HG02623 (cell line): ENCODE measurements around the gene STAT6.
"Not testable (repeated sequence)": the region's sequence is repeated elsewhere in the genome, so short reads cannot be mapped to it uniquely, and the experiment has no call there.

Source experiments
- ATAC-seq: cut with Tn5 transposase; IDR thresholded peaks from one replicate; pipeline ENCODE4 v1.9.1; 2021; ENCODE audit warnings: moderate library complexity; ENCODE audit not compliant: unreplicated experiment

Gene STAT6

GRCh38 chr12:57127726-57128518, 16.8 kb upstream of the STAT6 start, which contains the start of gene LRP1:
Gene LRP1 (plus strand): TSS chr12:57128483. CDS start chr12:57128965, 482 bp downstream.
- no peak for ATAC-seq

GRCh38 chr12:57127101-57127725, 16.1 kb upstream of the STAT6 start:
- no peak for ATAC-seq

GRCh38 chr12:57126561-57126960, 15.4 kb upstream of the STAT6 start:
- no peak for ATAC-seq

- no peak for ATAC-seq
Measured at GRCh38 chr12:57126061-57126460, 14.9 kb upstream of the STAT6 start.

GRCh38 chr12:57124261-57124877, 13.2 kb upstream of the STAT6 start:
- no peak for ATAC-seq

GRCh38 chr12:57123813-57124212, 12.7 kb upstream of the STAT6 start:
- ATAC-seq = no peak

GRCh38 chr12:57120718-57121117, 9.6 kb upstream of the STAT6 start:
- not testable (repeated sequence) for ATAC-seq

- ATAC-seq = no peak
Measured at GRCh38 chr12:57119294-57120085, 8.3 kb upstream of the STAT6 start.

GRCh38 chr12:57118711-57119271, 7.6 kb upstream of the STAT6 start:
- no peak for ATAC-seq

- ATAC-seq = no peak
Measured at GRCh38 chr12:57116580-57117281, 5.6 kb upstream of the STAT6 start.

GRCh38 chr12:57112492-57113294, 1.5 kb upstream of the STAT6 start:
- ATAC-seq = no peak

- no peak for ATAC-seq
Measured at GRCh38 chr12:57110104-57111030, 795 bp downstream of the STAT6 start.

- no peak for ATAC-seq
Measured at GRCh38 chr12:57109207-57110103, 1.7 kb downstream of the STAT6 start.

GRCh38 chr12:57107456-57108155, 3.6 kb downstream of the STAT6 start:
- no peak for ATAC-seq

- ATAC-seq = no peak
Measured at GRCh38 chr12:57106021-57106708, 5.0 kb downstream of the STAT6 start.
